Tibial artery (tissue), 4 donors: ENCODE data around the gene STXBP2.

ENCODE experiments used
- DNase-seq, 2 donors: peaks; one replicate each; pipeline ENCODE4 v3.0.0-alpha.2; 2019
- H3K27ac ChIP-seq, 2 donors: fragments of 200-600 bp; sonication (generic) in 1 of 2; 1 replicate in 1 of 2; 2 replicates in 1 of 2; pipeline ENCODE4 v1.5.1; 2018 to 2019; ENCODE audit warnings: mild to moderate bottlenecking in 1 of 2
- H3K27me3 ChIP-seq, 2 donors: fragments of 200-600 bp; sonication (generic) in 1 of 2; one replicate each; pipeline versions ENCODE4 v1.5.1 to v1.6.0; 2016 to 2019
- H3K36me3 ChIP-seq, 3 donors: fragments of 200-600 bp; sonication (generic) in 2 of 3; one replicate each; pipeline ENCODE4 v1.5.1; 2016 to 2019; ENCODE audit warnings: mild to moderate bottlenecking in 2 of 3
- H3K4me1 ChIP-seq, 4 donors: fragments of 200-600 bp; sonication (generic) in 2 of 4; 1 replicate in 3 of 4; 2 replicates in 1 of 4; pipeline ENCODE4 v1.5.1; 2016 to 2019
- H3K4me3 ChIP-seq, 2 donors: fragments of 200-600 bp; sonication (generic) in 1 of 2; 1 replicate in 1 of 2; 2 replicates in 1 of 2; pipeline ENCODE4 v1.5.1; 2018 to 2019; ENCODE audit warnings: mild to moderate bottlenecking in 2 of 2
- H3K9me3 ChIP-seq, 3 donors: fragments of 200-600 bp; sonication (generic) in 1 of 3; one replicate each; pipeline ENCODE4 v1.5.1; 2016 to 2019
- CTCF ChIP-seq, 2 experiments: fragments of 200-600 bp in 1 of 2; fragments of 450-650 bp in 1 of 2; IDR thresholded peaks; one replicate each; pipeline ENCODE4 v1.5.1; 2017 to 2019; ENCODE audit warnings: antibody characterized with exemption in 2 of 2, mild to moderate bottlenecking in 1 of 2, moderate library complexity in 1 of 2
- intact Hi-C: fragments of 100-400 bp; cut with DNase I; formaldehyde crosslinking; loops from one replicate; pipeline ENCODE4 v1.15.0; 2023; ENCODE audit warnings: low total_unique reads

STXBP2 gene

GRCh38 chr19:7617172-7617571, 19.7 kb upstream of the STXBP2 start:
- H3K36me3 ChIP-seq: peaks cover 30 to 79% (median 48%) of the 10 kb centered on the region in 3 donors
- H3K4me1 ChIP-seq: peaks cover 0 to 20% (median 0%) of the 10 kb centered on the region in 4 donors
- H3K4me3 ChIP-seq: no peak overlapping the region
- no peaks in the 10 kb centered on the region for H3K9me3 ChIP-seq
- no peaks in the 10 kb centered on the region for H3K27me3 ChIP-seq
- no peak overlapping the region for H3K27ac ChIP-seq
- intact Hi-C loops: no loop called here
- DNase-seq: no peak
- no peak for TF ChIP-seq CTCF (IDR thresholded peaks at IDR 0.05)

GRCh38 chr19:7617735-7618134, 19.2 kb upstream of the STXBP2 start:
- Histone ChIP-seq H3K27ac (no peak overlapping the region), H3K4me3 (no peak overlapping the region), H3K27me3 (no peaks in the 10 kb centered on the region), H3K9me3 (no peaks in the 10 kb centered on the region), H3K36me3 (peaks cover 36 to 79% (median 53%) of the 10 kb centered on the region in 3 donors), H3K4me1 (peaks cover 0 to 20% (median 0%) of the 10 kb centered on the region in 4 donors)
- no peak for DNase-seq
- no peak for TF ChIP-seq CTCF (IDR thresholded peaks at IDR 0.05)
- intact Hi-C loops: no loop called here

GRCh38 chr19:7618348-7618747, 18.6 kb upstream of the STXBP2 start:
- intact Hi-C loops: no loop called here
- Histone ChIP-seq H3K27me3 (no peaks in the 10 kb centered on the region), H3K27ac (no peak overlapping the region), H3K4me1 (peaks cover 0 to 20% (median 0%) of the 10 kb centered on the region in 4 donors), H3K4me3 (no peak overlapping the region), H3K9me3 (no peaks in the 10 kb centered on the region), H3K36me3 (peaks cover 42 to 84% (median 59%) of the 10 kb centered on the region in 3 donors)
- no peak for TF ChIP-seq CTCF (IDR thresholded peaks at IDR 0.05)
- no peak for DNase-seq

- no peaks in the 10 kb centered on the region for H3K9me3 ChIP-seq
- no peak for TF ChIP-seq CTCF (IDR thresholded peaks at IDR 0.05)
- no peaks in the 10 kb centered on the region for H3K27me3 ChIP-seq
- DNase-seq: no peak
- H3K27ac ChIP-seq: no peak overlapping the region
- intact Hi-C loops: no loop called here
- no peak overlapping the region for H3K4me3 ChIP-seq
- H3K36me3 ChIP-seq: peaks cover 48 to 90% (median 65%) of the 10 kb centered on the region in 3 donors
- H3K4me1 ChIP-seq: peaks cover 0 to 20% (median 0%) of the 10 kb centered on the region in 4 donors
These were observed 18.0 kb upstream of the STXBP2 start for GRCh38 chr19:7618771-7619510.

- peaks cover 54 to 98% (median 75%) of the 10 kb centered on the region in 3 donors for H3K36me3 ChIP-seq
- H3K27ac ChIP-seq: no peak overlapping the region
- no peak for TF ChIP-seq CTCF (IDR thresholded peaks at IDR 0.05)
- DNase-seq: no peak
- no peaks in the 10 kb centered on the region for H3K9me3 ChIP-seq
- intact Hi-C loops: no loop called here
- peaks cover 0 to 20% (median 0%) of the 10 kb centered on the region in 4 donors for H3K4me1 ChIP-seq
- H3K4me3 ChIP-seq: no peak overlapping the region
- no peaks in the 10 kb centered on the region for H3K27me3 ChIP-seq
These were observed 17.1 kb upstream of the STXBP2 start for GRCh38 chr19:7619671-7620441.
